Spleen (tissue), 7 donors: ENCODE measurements around the gene GAS6.

Experiments
- POLR2A ChIP-seq, 3 donors: fragments of 450-650 bp; IDR thresholded peaks; one replicate each; pipeline ENCODE4 v1.5.1; 2017; ENCODE audit warnings: antibody characterized with exemption in 3 of 3, mild to moderate bottlenecking in 1 of 3
- TF ChIP-seq, protein P1 (sequence below), 11 experiments: fragments of 200-600 bp in 7 of 11; fragments of 450-650 bp in 4 of 11; sonication (generic) in 4 of 11; IDR thresholded peaks in 8 of 11; conservative IDR thresholded peaks in 3 of 11; 1 replicate in 7 of 11; 2 replicates in 4 of 11; pipeline versions ENCODE4 v1.4.0 to v1.8.0; 2016 to 2021; ENCODE audit warnings: antibody characterized with exemption in 11 of 11, inconsistent platforms in 4 of 11, mild to moderate bottlenecking in 1 of 11
- donor health status: DM: no; HTN: no; CAD: no; lungs with moderate emphysema.
- donor health status: DM: no; HTN: no; CAD: no.
- donor health status: DM: no; HTN: no; CAD: no.

DNA sequence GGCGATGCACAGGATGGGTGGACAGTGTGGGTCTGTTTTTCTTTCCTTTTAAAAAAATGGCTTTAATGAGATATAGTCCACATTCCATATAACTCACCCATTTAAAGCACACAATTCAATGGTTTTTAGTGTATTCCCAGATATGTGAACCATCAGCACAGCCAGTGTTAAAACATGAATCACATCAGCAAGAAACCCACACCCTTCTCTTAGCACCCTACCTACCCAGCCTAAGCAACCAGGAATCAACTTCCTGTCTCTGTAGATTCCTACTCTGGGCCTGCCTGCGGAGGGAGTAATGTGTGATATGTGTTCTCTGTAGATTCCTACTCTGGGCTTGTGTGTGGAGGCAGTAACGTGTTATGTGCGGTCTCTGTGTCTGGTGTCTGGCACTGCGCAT is 92.9 kb downstream of the GAS6 start:
- TF ChIP-seq, protein P1, sequence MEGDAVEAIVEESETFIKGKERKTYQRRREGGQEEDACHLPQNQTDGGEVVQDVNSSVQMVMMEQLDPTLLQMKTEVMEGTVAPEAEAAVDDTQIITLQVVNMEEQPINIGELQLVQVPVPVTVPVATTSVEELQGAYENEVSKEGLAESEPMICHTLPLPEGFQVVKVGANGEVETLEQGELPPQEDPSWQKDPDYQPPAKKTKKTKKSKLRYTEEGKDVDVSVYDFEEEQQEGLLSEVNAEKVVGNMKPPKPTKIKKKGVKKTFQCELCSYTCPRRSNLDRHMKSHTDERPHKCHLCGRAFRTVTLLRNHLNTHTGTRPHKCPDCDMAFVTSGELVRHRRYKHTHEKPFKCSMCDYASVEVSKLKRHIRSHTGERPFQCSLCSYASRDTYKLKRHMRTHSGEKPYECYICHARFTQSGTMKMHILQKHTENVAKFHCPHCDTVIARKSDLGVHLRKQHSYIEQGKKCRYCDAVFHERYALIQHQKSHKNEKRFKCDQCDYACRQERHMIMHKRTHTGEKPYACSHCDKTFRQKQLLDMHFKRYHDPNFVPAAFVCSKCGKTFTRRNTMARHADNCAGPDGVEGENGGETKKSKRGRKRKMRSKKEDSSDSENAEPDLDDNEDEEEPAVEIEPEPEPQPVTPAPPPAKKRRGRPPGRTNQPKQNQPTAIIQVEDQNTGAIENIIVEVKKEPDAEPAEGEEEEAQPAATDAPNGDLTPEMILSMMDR (IDR thresholded peaks at IDR 0.05 in 8 of 11, conservative IDR thresholded peaks at IDR 0.05 in 3 of 11), result no peak
- no peak for TF ChIP-seq POLR2A (IDR thresholded peaks at IDR 0.05)
